Kidney epithelial cell (primary cell): ENCODE results near the gene RAD50. TPM values are rescaled to one million over a fixed set of nuclear protein-coding genes. Genes with fewer than 3 reads are reported as not detected.

Source experiments
- DNase-seq: peaks from one replicate; pipeline ENCODE4 v3.0.0-alpha.2; 2010; ENCODE audit warnings: low read depth
- H3K27me3 ChIP-seq: 2 replicates; pipeline ENCODE4 v1.6.0; 2011; ENCODE audit warnings: low read length; ENCODE audit not compliant: control insufficient read depth, insufficient read depth
- H3K36me3 ChIP-seq: 2 replicates; pipeline ENCODE4 v1.5.1; 2011; ENCODE audit warnings: low read length; ENCODE audit not compliant: control insufficient read depth, insufficient read depth
- H3K4me3 ChIP-seq: 2 replicates; pipeline ENCODE4 v1.5.1; 2011; ENCODE audit warnings: low read depth, mild to moderate bottlenecking, control low read depth, low read length
- total RNA-seq: library from RNA; depleted of rRNA; stranded (reverse); fragments of >200 nt; gene quantifications from 2 replicates; pipeline ENCODE4 v1.2.3, GENCODE V29; 2015
- TF ChIP-seq, protein P1 (sequence below): IDR thresholded peaks from 2 replicates; pipeline ENCODE4 v1.5.1; 2011; ENCODE audit warnings: mild to moderate bottlenecking, moderate library complexity, low read length, control low read depth, inconsistent platforms; ENCODE audit not compliant: insufficient read depth, poor library complexity, severe bottlenecking

RAD50 gene
- total RNA-seq, 1 donor from 2014 or later = 35.1 TPM

DNA sequence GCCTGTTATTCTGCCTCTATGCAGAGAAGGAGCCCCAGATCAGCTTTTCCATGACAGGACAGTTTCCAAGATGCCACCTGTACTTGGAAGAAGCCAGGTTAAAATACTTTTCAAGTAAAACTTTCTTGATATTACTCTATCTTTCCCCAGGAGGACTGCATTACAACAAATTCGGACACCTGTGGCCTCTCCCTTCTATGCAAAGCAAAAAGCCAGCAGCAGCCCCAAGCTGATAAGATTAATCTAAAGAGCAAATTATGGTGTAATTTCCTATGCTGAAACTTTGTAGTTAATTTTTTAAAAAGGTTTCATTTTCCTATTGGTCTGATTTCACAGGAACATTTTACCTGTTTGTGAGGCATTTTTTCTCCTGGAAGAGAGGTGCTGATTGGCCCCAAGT, 116.7 kb downstream of the RAD50 start:
- TF ChIP-seq, protein P1, sequence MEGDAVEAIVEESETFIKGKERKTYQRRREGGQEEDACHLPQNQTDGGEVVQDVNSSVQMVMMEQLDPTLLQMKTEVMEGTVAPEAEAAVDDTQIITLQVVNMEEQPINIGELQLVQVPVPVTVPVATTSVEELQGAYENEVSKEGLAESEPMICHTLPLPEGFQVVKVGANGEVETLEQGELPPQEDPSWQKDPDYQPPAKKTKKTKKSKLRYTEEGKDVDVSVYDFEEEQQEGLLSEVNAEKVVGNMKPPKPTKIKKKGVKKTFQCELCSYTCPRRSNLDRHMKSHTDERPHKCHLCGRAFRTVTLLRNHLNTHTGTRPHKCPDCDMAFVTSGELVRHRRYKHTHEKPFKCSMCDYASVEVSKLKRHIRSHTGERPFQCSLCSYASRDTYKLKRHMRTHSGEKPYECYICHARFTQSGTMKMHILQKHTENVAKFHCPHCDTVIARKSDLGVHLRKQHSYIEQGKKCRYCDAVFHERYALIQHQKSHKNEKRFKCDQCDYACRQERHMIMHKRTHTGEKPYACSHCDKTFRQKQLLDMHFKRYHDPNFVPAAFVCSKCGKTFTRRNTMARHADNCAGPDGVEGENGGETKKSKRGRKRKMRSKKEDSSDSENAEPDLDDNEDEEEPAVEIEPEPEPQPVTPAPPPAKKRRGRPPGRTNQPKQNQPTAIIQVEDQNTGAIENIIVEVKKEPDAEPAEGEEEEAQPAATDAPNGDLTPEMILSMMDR = no peak
- Histone ChIP-seq H3K27me3 (no peaks in the 10 kb centered on the region), H3K36me3 (no peaks in the 10 kb centered on the region), H3K4me3 (no peak overlapping the region)
- DNase-seq = no peak

DNA sequence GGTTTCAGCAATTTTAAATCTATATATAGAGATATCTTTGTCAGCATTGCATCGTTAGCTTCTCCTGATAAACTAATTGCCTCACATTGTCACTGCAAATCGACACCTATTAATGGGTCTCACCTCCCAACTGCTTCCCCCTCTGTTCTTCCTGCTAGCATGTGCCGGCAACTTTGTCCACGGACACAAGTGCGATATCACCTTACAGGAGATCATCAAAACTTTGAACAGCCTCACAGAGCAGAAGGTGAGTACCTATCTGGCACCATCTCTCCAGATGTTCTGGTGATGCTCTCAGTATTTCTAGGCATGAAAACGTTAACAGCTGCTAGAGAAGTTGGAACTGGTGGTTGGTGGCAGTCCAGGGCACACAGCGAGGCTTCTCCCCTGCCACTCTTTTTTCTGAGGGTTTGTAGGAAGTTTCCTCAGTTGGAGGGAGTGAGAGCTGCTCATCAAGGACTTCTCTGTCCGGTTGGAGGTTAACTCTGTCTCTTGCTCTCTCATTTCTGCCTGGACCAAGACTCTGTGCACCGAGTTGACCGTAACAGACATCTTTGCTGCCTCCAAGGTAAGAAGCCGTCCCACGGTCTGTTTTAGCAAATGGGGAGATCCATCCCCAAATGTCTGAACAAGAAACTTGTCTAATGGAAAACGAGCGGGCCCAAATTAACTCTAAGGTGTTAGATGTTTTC, 117.3 kb downstream of the RAD50 start, which contains the start of gene IL4:
TSS of gene IL4 (plus strand) at position 51 of the 692 bp plus-strand sequence. CDS start at position 113, 62 bp downstream.
- TF ChIP-seq, protein P1 = no peak
- H3K36me3 ChIP-seq = no peaks in the 10 kb centered on the region
- no peaks in the 10 kb centered on the region for H3K27me3 ChIP-seq
- H3K4me3 ChIP-seq = no peak within 1 kb of the TSS
- DNase-seq = no peak

DNA sequence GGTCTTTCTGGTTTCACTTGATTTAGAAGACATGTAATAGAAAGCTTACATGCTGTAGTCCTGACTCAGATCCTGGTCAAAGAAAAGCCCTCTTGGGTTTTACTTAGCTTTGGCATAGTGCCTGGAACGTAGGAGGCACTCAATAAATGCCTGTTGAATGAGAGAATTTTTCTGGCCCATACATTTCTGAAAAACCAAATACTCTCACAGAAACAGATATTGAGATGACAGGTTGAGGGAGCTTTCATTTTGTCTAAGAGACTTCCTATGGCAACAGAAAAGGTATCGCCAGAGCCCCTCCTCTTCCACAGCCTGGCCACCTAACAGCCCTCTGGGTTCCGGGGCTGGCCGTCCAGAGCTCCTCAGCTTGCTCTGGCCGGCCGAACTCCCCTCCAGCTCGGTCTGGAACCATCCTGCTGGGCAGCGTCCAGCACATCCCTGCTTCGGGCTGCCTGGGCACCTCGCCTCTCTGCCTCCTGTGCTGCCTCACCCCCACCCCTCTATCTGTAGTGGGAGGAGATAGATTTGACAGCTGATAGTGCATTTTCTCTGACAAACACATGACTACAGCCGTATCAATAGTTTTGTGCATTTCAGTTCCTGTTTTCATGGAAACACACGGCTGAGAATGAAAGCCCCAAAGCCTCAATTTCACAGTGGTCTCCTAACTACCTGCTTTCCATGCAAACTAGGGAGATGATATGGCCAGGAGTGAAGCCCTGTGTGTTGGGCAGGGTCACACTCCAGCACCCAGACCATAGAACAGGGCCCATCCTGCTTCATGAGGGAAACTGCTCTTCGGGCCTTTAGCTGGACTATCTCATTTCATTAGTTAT, 118.1 kb downstream of the RAD50 start:
- Histone ChIP-seq H3K4me3 (no peak overlapping the region), H3K27me3 (no peaks in the 10 kb centered on the region), H3K36me3 (no peaks in the 10 kb centered on the region)
- peak; percentile 80 for DNase-seq
- TF ChIP-seq, protein P1 = no peak

DNA sequence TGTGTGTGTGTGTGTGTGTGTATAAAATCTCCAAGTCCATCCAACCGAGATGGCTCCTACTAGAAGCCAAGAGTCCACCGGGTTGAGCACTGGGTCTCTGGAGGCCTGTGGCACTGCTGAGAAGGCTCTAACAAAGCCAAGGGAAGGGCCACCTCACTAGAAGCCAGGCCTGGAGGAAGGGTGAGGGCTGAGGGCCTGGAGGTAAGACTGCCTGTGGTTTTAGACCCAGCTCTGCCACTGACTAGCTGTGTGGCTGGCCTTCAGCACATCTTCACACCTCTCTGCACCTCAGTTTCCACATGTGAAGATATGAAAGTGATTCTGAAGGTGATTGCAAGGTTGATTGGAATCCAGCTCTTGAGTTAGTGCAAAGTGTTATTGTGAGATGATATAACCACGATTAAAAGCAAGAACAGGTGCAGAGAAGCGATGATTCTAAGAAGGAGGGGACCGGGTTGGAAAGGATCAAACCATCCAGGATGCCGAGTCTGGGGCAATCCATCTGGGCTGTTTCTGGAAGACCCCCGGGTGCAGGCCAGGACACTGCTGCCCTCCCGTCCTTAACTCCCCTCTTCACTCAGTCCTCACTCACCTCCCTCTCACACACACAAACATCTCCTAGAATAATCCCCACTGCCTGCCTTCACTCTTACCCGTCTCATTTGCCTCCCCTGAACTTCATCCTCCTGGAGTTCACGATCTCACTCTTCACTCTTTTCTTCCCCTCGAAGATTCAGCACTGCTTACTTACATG, 119.3 kb downstream of the RAD50 start:
- H3K4me3 ChIP-seq = no peak overlapping the region
- DNase-seq = no peak
- no peaks in the 10 kb centered on the region for H3K36me3 ChIP-seq
- no peaks in the 10 kb centered on the region for H3K27me3 ChIP-seq
- TF ChIP-seq, protein P1 = no peak

DNA sequence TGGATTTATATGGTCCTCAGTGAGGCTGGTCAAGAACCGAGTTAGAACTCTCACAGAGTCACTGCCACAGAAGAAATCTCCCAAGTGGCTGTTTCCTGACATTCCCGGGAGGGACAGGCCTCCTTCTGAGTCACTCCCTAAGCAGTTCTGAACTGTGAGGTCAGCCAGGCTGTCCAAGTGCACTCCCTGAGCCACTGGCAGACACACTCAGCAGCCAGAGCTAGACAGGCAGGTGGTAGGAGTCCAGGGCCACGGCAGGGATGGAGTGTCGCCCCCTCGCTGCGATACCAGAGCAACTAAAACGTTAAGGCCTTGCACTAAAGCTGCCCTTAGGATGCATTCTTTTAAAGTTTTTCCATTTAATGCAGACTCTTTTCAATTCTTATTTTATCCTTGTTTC, 120.4 kb downstream of the RAD50 start:
- Histone ChIP-seq H3K36me3 (no peaks in the 10 kb centered on the region), H3K27me3 (no peaks in the 10 kb centered on the region), H3K4me3 (no peak overlapping the region)
- TF ChIP-seq, protein P1 = peak; percentile 67
- DNase-seq = peak; percentile 83
